ENCODE measurements around the gene PEX11G. TPM values are rescaled to one million over a fixed set of nuclear protein-coding genes. Genes with fewer than 3 reads are reported as not detected.
A peak's percentile ranks its signal among the peaks of the same experiment; 100 is the strongest.

PEX11G gene
- total and polyA plus RNA-seq, 2 donors from 2014 or later = 7.8 to 20.8 TPM

- no peak for DNase-seq
- H3K4me3 ChIP-seq (ENCODE audit: low read length in 3 of 3) = no peak overlapping the region
- no peak for TF ChIP-seq CTCF (IDR thresholded peaks at IDR 0.05; ENCODE audit: borderline replicate concordance, extremely low read depth, insufficient read depth)
- intact Hi-C loops (cut with DNase I) = no loop called here
- no peaks in the 10 kb centered on the region for H3K27me3 ChIP-seq (ENCODE audit: control insufficient read depth, insufficient read depth, low read length)
- no peaks in the 10 kb centered on the region for H3K36me3 ChIP-seq (ENCODE audit: control insufficient read depth in 2 of 3, insufficient read depth in 3 of 3, low read length in 3 of 3)
- no peak for FAIRE-seq
- no peak overlapping the region for H3K9ac ChIP-seq (ENCODE audit: low read length in 3 of 3)
- peaks cover 7 to 9% (median 8%) of the 10 kb centered on the region in 3 donors for H3K4me1 ChIP-seq (ENCODE audit: control insufficient read depth in 2 of 3, insufficient read depth in 2 of 3, low read depth in 1 of 3, low read length in 3 of 3)
- H3K9me3 ChIP-seq (ENCODE audit: control insufficient read depth in 2 of 3, insufficient read depth in 1 of 3, low read length in 3 of 3) = no peaks in the 10 kb centered on the region
- H3K27ac ChIP-seq (ENCODE audit: low read depth in 2 of 2, low read length in 2 of 2) = no peak overlapping the region
These were observed 3.7 kb upstream of the PEX11G start for GRCh38 chr19:7492558-7492957.

- Histone ChIP-seq H3K27ac (ENCODE audit: low read depth in 2 of 2, low read length in 2 of 2) (no peak overlapping the region), H3K9me3 (ENCODE audit: control insufficient read depth in 2 of 3, insufficient read depth in 1 of 3, low read length in 3 of 3) (no peaks in the 10 kb centered on the region), H3K36me3 (ENCODE audit: control insufficient read depth in 2 of 3, insufficient read depth in 3 of 3, low read length in 3 of 3) (no peaks in the 10 kb centered on the region), H3K4me1 (ENCODE audit: control insufficient read depth in 2 of 3, insufficient read depth in 2 of 3, low read depth in 1 of 3, low read length in 3 of 3) (peaks cover 7 to 9% (median 8%) of the 10 kb centered on the region in 3 donors), H3K27me3 (ENCODE audit: control insufficient read depth, insufficient read depth, low read length) (no peaks in the 10 kb centered on the region), H3K9ac (ENCODE audit: low read length in 3 of 3) (no peak overlapping the region), H3K4me3 (ENCODE audit: low read length in 3 of 3) (no peak overlapping the region)
- TF ChIP-seq CTCF (IDR thresholded peaks at IDR 0.05; ENCODE audit: borderline replicate concordance, extremely low read depth, insufficient read depth) = no peak
- DNase-seq (no peak), FAIRE-seq (no peak)
- intact Hi-C loops (cut with DNase I) = no loop called here
These were observed 3.3 kb upstream of the PEX11G start for GRCh38 chr19:7492142-7492541.

- H3K27ac ChIP-seq (ENCODE audit: low read depth in 2 of 2, low read length in 2 of 2) = peak overlapping the region; percentile 40 to 85
- H3K4me3 ChIP-seq (ENCODE audit: low read length in 3 of 3) = peak overlapping the region in 2 of 3 donors; percentile 64 to 65
- no peak for FAIRE-seq
- H3K27me3 ChIP-seq (ENCODE audit: control insufficient read depth, insufficient read depth, low read length) = no peaks in the 10 kb centered on the region
- DNase-seq = peak in 2 of 5 donors; percentile 17 to 44
- no peak for TF ChIP-seq CTCF (IDR thresholded peaks at IDR 0.05; ENCODE audit: borderline replicate concordance, extremely low read depth, insufficient read depth)
- no peaks in the 10 kb centered on the region for H3K9me3 ChIP-seq (ENCODE audit: control insufficient read depth in 2 of 3, insufficient read depth in 1 of 3, low read length in 3 of 3)
- no peaks in the 10 kb centered on the region for H3K36me3 ChIP-seq (ENCODE audit: control insufficient read depth in 2 of 3, insufficient read depth in 3 of 3, low read length in 3 of 3)
- H3K4me1 ChIP-seq (ENCODE audit: control insufficient read depth in 2 of 3, insufficient read depth in 2 of 3, low read depth in 1 of 3, low read length in 3 of 3) = peaks cover 4 to 6% (median 5%) of the 10 kb centered on the region in 3 donors
- intact Hi-C loops (cut with DNase I) = no loop called here
- peak overlapping the region in 1 of 3 donors; percentile 8 for H3K9ac ChIP-seq (ENCODE audit: low read length in 3 of 3)
These were observed 792 bp upstream of the PEX11G start for GRCh38 chr19:7489609-7490044.

GRCh38 chr19:7486923-7487322 is 1.9 kb downstream of the PEX11G start:
- intact Hi-C loops (cut with DNase I) = no loop called here
- no peak overlapping the region for H3K27ac ChIP-seq (ENCODE audit: low read depth in 2 of 2, low read length in 2 of 2)
- H3K9ac ChIP-seq (ENCODE audit: low read length in 3 of 3) = no peak overlapping the region
- no peak overlapping the region for H3K4me3 ChIP-seq (ENCODE audit: low read length in 3 of 3)
- no peak for TF ChIP-seq CTCF (IDR thresholded peaks at IDR 0.05; ENCODE audit: borderline replicate concordance, extremely low read depth, insufficient read depth)
- DNase-seq (no peak), FAIRE-seq (no peak)
- H3K9me3 ChIP-seq (ENCODE audit: control insufficient read depth in 2 of 3, insufficient read depth in 1 of 3, low read length in 3 of 3) = no peaks in the 10 kb centered on the region
- no peaks in the 10 kb centered on the region for H3K27me3 ChIP-seq (ENCODE audit: control insufficient read depth, insufficient read depth, low read length)
- H3K36me3 ChIP-seq (ENCODE audit: control insufficient read depth in 2 of 3, insufficient read depth in 3 of 3, low read length in 3 of 3) = no peaks in the 10 kb centered on the region
- peaks cover 0 to 4% (median 0%) of the 10 kb centered on the region in 3 donors for H3K4me1 ChIP-seq (ENCODE audit: control insufficient read depth in 2 of 3, insufficient read depth in 2 of 3, low read depth in 1 of 3, low read length in 3 of 3)
